Dermis microvascular lymphatic vessel endothelial cell (primary cell): ENCODE measurements around the gene DISP2. TPM values are rescaled to one million over a fixed set of nuclear protein-coding genes. Genes with fewer than 3 reads are reported as not detected.

ENCODE experiments used
- DNase-seq, 2 donors: peaks; one replicate each; pipeline versions ENCODE4 v3.0.0 to v3.0.0-alpha.2; 2010; ENCODE audit warnings: low read depth in 2 of 2
- total RNA-seq: library from RNA; depleted of rRNA; stranded (reverse); fragments of >200 nt; gene quantifications from 2 replicates; pipeline ENCODE4 v1.2.1, GENCODE V29; 2014

The DISP2 gene
- under 0.01 and 0.13 TPM in 2 replicates for total RNA-seq

- peak in 1 of 2 donors; percentile 82 for DNase-seq
Measured at GRCh38 chr15:40357723-40358470, at the start of gene DISP2. DISP2 (plus strand) TSS chr15:40358219; CDS start chr15:40358322, 103 bp downstream.

GRCh38 chr15:40309344-40309862 is 48.6 kb upstream of the DISP2 start:
- DNase-seq = no peak

GRCh38 chr15:40310001-40310959 is 47.7 kb upstream of the DISP2 start:
- DNase-seq = peak; percentile 30 to 59

GRCh38 chr15:40310993-40311392 is 47.0 kb upstream of the DISP2 start:
- no peak for DNase-seq

- no peak for DNase-seq
Measured at GRCh38 chr15:40312370-40313158, 45.5 kb upstream of the DISP2 start.

- peak in 1 of 2 donors; percentile 67 for DNase-seq
Measured at GRCh38 chr15:40313531-40314398, 44.3 kb upstream of the DISP2 start.

- DNase-seq = peak in 1 of 2 donors; percentile 57
Measured at GRCh38 chr15:40314723-40315276, 43.2 kb upstream of the DISP2 start.

GRCh38 chr15:40316931-40317330 is 41.1 kb upstream of the DISP2 start:
- no peak for DNase-seq

- DNase-seq = no peak
Measured at GRCh38 chr15:40317580-40317979, 40.4 kb upstream of the DISP2 start.

GRCh38 chr15:40320409-40320808 is 37.6 kb upstream of the DISP2 start:
- no peak for DNase-seq

- DNase-seq = peak; percentile 37 to 72
Measured at GRCh38 chr15:40320931-40321371, 37.1 kb upstream of the DISP2 start.

GRCh38 chr15:40322531-40323238 is 35.3 kb upstream of the DISP2 start:
- DNase-seq = no peak

- peak; percentile 89 to 97 for DNase-seq
Measured at GRCh38 chr15:40323239-40323952, 34.6 kb upstream of the DISP2 start, which contains the start of gene INAFM2. INAFM2 (plus strand) TSS chr15:40323692; CDS start chr15:40324056, 364 bp downstream.

- DNase-seq = peak in 1 of 2 donors; percentile 44
Measured at GRCh38 chr15:40323953-40324937, 33.8 kb upstream of the DISP2 start.

- DNase-seq = peak in 1 of 2 donors; percentile 54
Measured at GRCh38 chr15:40325188-40325587, 32.8 kb upstream of the DISP2 start.

- DNase-seq = no peak
Measured at GRCh38 chr15:40325700-40326099, 32.3 kb upstream of the DISP2 start.

GRCh38 chr15:40327457-40327856 is 30.6 kb upstream of the DISP2 start:
- no peak for DNase-seq
